Keratinocyte (primary cell): ENCODE results near the gene SERP2.

Experiments used
- CTCF ChIP-seq, 3 experiments: IDR thresholded peaks in 1 of 3; conservative IDR thresholded peaks in 1 of 3; optimal IDR thresholded peaks in 1 of 3; 2 replicates in 2 of 3; 3 replicates in 1 of 3; pipeline versions ENCODE3 to v1.5.1; 2011; ENCODE audit warnings: low read length in 3 of 3, mild to moderate bottlenecking in 3 of 3, moderate library complexity in 2 of 3, control low read depth in 1 of 3, inconsistent platforms in 1 of 3; ENCODE audit not compliant: insufficient read depth in 2 of 3; ENCODE audit errors: extremely low read depth in 1 of 3
- EZH2 ChIP-seq: IDR thresholded peaks from one replicate; pipeline ENCODE4 v1.6.1; 2012; ENCODE audit warnings: inconsistent platforms, mild to moderate bottlenecking, low read length, moderate library complexity

GRCh38 chr13:44331446-44331845, 42.2 kb upstream of the SERP2 start:
- TF ChIP-seq CTCF (optimal IDR thresholded peaks at IDR 0.05 in 1 of 3, IDR thresholded peaks at IDR 0.05 in 1 of 3, conservative IDR thresholded peaks at IDR 0.05 in 1 of 3; ENCODE audit: extremely low read depth in 1 of 3, insufficient read depth in 2 of 3, low read length in 3 of 3), result no peak
- TF ChIP-seq EZH2, result no peak
